Esophagus muscularis mucosa (tissue), 4 donors: ENCODE data around the gene CHCHD6.

Experiments
- EP300 ChIP-seq: sonication (generic); formaldehyde crosslinking; IDR thresholded peaks from one replicate; pipeline ENCODE4 v1.6.1; 2017; ENCODE audit warnings: antibody characterized with exemption
- POLR2A ChIP-seq: fragments of 450-650 bp; IDR thresholded peaks from one replicate; pipeline ENCODE4 v1.6.1; 2017; ENCODE audit warnings: antibody characterized with exemption, moderate library complexity, mild to moderate bottlenecking, low read depth
- POLR2AphosphoS5 ChIP-seq, 2 donors: sonication (generic); formaldehyde crosslinking; IDR thresholded peaks; one replicate each; pipeline ENCODE4 v1.6.1; 2017; ENCODE audit warnings: antibody characterized with exemption in 2 of 2
- TF ChIP-seq, protein P1 (sequence below), 3 experiments: fragments of 200-600 bp in 2 of 3; fragments of 450-650 bp in 1 of 3; sonication (generic) in 2 of 3; IDR thresholded peaks; one replicate each; pipeline ENCODE4 v1.5.1; 2017 to 2019; ENCODE audit warnings: antibody characterized with exemption in 3 of 3, mild to moderate bottlenecking in 2 of 3, moderate library complexity in 1 of 3

DNA sequence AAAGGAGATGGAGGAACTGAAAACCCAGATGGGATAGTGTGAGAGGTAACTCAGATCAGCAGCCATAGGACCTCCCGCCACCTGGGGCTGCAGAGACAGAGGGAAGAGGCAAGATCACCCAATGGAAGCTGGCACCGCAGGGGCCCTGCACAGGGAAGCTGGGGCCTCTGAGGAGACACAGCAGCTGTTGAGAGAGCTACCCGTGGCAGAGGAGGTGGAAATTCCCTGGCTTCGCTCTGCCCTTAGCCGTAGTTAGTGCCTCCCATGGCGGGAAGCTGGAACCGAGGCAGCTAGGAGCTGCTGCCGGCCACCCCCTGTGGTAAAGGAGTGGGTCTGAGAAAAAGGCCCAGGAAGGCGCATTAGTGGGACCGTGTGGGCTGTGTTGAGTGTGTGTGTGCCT is 260.9 kb downstream of the CHCHD6 start:
- TF ChIP-seq, protein P1, sequence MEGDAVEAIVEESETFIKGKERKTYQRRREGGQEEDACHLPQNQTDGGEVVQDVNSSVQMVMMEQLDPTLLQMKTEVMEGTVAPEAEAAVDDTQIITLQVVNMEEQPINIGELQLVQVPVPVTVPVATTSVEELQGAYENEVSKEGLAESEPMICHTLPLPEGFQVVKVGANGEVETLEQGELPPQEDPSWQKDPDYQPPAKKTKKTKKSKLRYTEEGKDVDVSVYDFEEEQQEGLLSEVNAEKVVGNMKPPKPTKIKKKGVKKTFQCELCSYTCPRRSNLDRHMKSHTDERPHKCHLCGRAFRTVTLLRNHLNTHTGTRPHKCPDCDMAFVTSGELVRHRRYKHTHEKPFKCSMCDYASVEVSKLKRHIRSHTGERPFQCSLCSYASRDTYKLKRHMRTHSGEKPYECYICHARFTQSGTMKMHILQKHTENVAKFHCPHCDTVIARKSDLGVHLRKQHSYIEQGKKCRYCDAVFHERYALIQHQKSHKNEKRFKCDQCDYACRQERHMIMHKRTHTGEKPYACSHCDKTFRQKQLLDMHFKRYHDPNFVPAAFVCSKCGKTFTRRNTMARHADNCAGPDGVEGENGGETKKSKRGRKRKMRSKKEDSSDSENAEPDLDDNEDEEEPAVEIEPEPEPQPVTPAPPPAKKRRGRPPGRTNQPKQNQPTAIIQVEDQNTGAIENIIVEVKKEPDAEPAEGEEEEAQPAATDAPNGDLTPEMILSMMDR (IDR thresholded peaks at IDR 0.05) = no peak
- TF ChIP-seq POLR2AphosphoS5 (IDR thresholded peaks at IDR 0.05) (no peak), POLR2A (no peak), EP300 (no peak)
